ENCODE measurements around the gene DUSP11.

DUSP11 gene

GRCh38 chr2:73766349-73766748 is 13.6 kb downstream of the DUSP11 start:
- Histone ChIP-seq H3K9me2 (replicated peaks; ENCODE audit: insufficient read depth, low read length) (no peaks in the 10 kb centered on the region), H3F3A (ENCODE audit: insufficient read depth) (no peaks in the 10 kb centered on the region), H3K27ac (ENCODE audit: low read depth, low read length) (no peak overlapping the region), H3K79me2 (ENCODE audit: insufficient read depth, low read length) (no peaks in the 10 kb centered on the region), H3K36me3 (ENCODE audit: low read length) (peaks cover 55% of the 10 kb centered on the region), H4K20me1 (ENCODE audit: low read depth, low read length) (no peaks in the 10 kb centered on the region), H2AFZ (ENCODE audit: low read depth, low read length, severe bottlenecking) (no peak overlapping the region), H3K27me3 (ENCODE audit: low read length) (no peaks in the 10 kb centered on the region), H3K9ac (ENCODE audit: low read length) (no peak overlapping the region), H3K4me3 (ENCODE audit: insufficient read depth, low read length, poor library complexity, severe bottlenecking) (no peak overlapping the region), H3K4me2 (ENCODE audit: low read depth, low read length, poor library complexity, severe bottlenecking) (no peak overlapping the region), H3K9me3 (ENCODE audit: insufficient read depth, low read length) (no peaks in the 10 kb centered on the region)
- TF ChIP-seq CTCF (IDR thresholded peaks at IDR 0.05; ENCODE audit: insufficient read depth, low read length, poor library complexity, severe bottlenecking) (no peak), EZH2phosphoT487 (conservative IDR thresholded peaks at IDR 0.05; ENCODE audit: low read length) (no peak)

GRCh38 chr2:73764945-73765344 is 15.0 kb downstream of the DUSP11 start:
- Histone ChIP-seq H3F3A (ENCODE audit: insufficient read depth) (no peaks in the 10 kb centered on the region), H3K27ac (ENCODE audit: low read depth, low read length) (no peak overlapping the region), H2AFZ (ENCODE audit: low read depth, low read length, severe bottlenecking) (no peak overlapping the region), H3K9me3 (ENCODE audit: insufficient read depth, low read length) (no peaks in the 10 kb centered on the region), H3K9ac (ENCODE audit: low read length) (no peak overlapping the region), H3K79me2 (ENCODE audit: insufficient read depth, low read length) (no peaks in the 10 kb centered on the region), H3K4me3 (ENCODE audit: insufficient read depth, low read length, poor library complexity, severe bottlenecking) (no peak overlapping the region), H3K27me3 (ENCODE audit: low read length) (no peaks in the 10 kb centered on the region), H4K20me1 (ENCODE audit: low read depth, low read length) (no peaks in the 10 kb centered on the region), H3K36me3 (ENCODE audit: low read length) (peaks cover 51% of the 10 kb centered on the region), H3K9me2 (replicated peaks; ENCODE audit: insufficient read depth, low read length) (no peaks in the 10 kb centered on the region), H3K4me2 (ENCODE audit: low read depth, low read length, poor library complexity, severe bottlenecking) (no peak overlapping the region)
- TF ChIP-seq EZH2phosphoT487 (conservative IDR thresholded peaks at IDR 0.05; ENCODE audit: low read length), result no peak
- no peak for TF ChIP-seq CTCF (IDR thresholded peaks at IDR 0.05; ENCODE audit: insufficient read depth, low read length, poor library complexity, severe bottlenecking)

GRCh38 chr2:73762571-73762970 is 17.3 kb downstream of the DUSP11 start:
- peaks cover 39% of the 10 kb centered on the region for H3K36me3 ChIP-seq (ENCODE audit: low read length)
- H3K9ac ChIP-seq (ENCODE audit: low read length), result no peak overlapping the region
- no peaks in the 10 kb centered on the region for H3F3A ChIP-seq (ENCODE audit: insufficient read depth)
- H3K27ac ChIP-seq (ENCODE audit: low read depth, low read length), result no peak overlapping the region
- H4K20me1 ChIP-seq (ENCODE audit: low read depth, low read length), result no peaks in the 10 kb centered on the region
- H3K9me3 ChIP-seq (ENCODE audit: insufficient read depth, low read length), result no peaks in the 10 kb centered on the region
- no peak overlapping the region for H2AFZ ChIP-seq (ENCODE audit: low read depth, low read length, severe bottlenecking)
- H3K4me3 ChIP-seq (ENCODE audit: insufficient read depth, low read length, poor library complexity, severe bottlenecking), result no peak overlapping the region
- no peaks in the 10 kb centered on the region for H3K79me2 ChIP-seq (ENCODE audit: insufficient read depth, low read length)
- no peaks in the 10 kb centered on the region for H3K27me3 ChIP-seq (ENCODE audit: low read length)
- no peak overlapping the region for H3K4me2 ChIP-seq (ENCODE audit: low read depth, low read length, poor library complexity, severe bottlenecking)
- TF ChIP-seq CTCF (IDR thresholded peaks at IDR 0.05; ENCODE audit: insufficient read depth, low read length, poor library complexity, severe bottlenecking) (no peak), EZH2phosphoT487 (conservative IDR thresholded peaks at IDR 0.05; ENCODE audit: low read length) (no peak)
- H3K9me2 ChIP-seq (replicated peaks; ENCODE audit: insufficient read depth, low read length), result no peaks in the 10 kb centered on the region
